OCI-LY1 (cell line): ENCODE results near the gene PCBD1.

Source experiments
- H2AFZ ChIP-seq: fragments of 200-600 bp; sonication (generic), shearing (Covaris generic); 2 replicates; pipeline ENCODE4 v1.6.0; 2014; ENCODE audit warnings: antibody characterized with exemption, mild to moderate bottlenecking, low read length
- H3F3A ChIP-seq: fragments of 200-600 bp; sonication (generic), shearing (Covaris generic); 2 replicates; pipeline ENCODE4 v1.6.0; 2014; ENCODE audit warnings: mild to moderate bottlenecking, antibody characterized with exemption, low read length, moderate library complexity; ENCODE audit not compliant: insufficient read depth
- H3K27ac ChIP-seq: fragments of 200-600 bp; sonication (generic); 2 replicates; pipeline ENCODE4 v1.5.1; 2014; ENCODE audit warnings: low read length, mixed run types, mild to moderate bottlenecking, low read depth; ENCODE audit not compliant: poor library complexity, severe bottlenecking
- H3K27me3 ChIP-seq: fragments of 200-600 bp; sonication (generic); 2 replicates; pipeline ENCODE4 v1.6.0; 2014; ENCODE audit warnings: antibody characterized with exemption, mild to moderate bottlenecking, low read length, moderate library complexity; ENCODE audit not compliant: insufficient read depth
- H3K36me3 ChIP-seq: fragments of 200-600 bp; sonication (generic); 2 replicates; pipeline ENCODE4 v1.6.1; 2014; ENCODE audit warnings: mild to moderate bottlenecking, antibody characterized with exemption, low read length, moderate library complexity, mixed read lengths; ENCODE audit not compliant: insufficient read depth
- H3K4me1 ChIP-seq: fragments of 200-600 bp; sonication (generic); 2 replicates; pipeline ENCODE4 v1.5.1; 2014; ENCODE audit warnings: mild to moderate bottlenecking, low read length, moderate library complexity; ENCODE audit not compliant: insufficient read depth, severe bottlenecking
- H3K4me2 ChIP-seq: fragments of 200-600 bp; sonication (generic), shearing (Covaris generic); 2 replicates; pipeline ENCODE4 v1.6.1; 2014; ENCODE audit warnings: low read length
- H3K4me3 ChIP-seq: fragments of 200-600 bp; sonication (generic); 2 replicates; pipeline ENCODE4 v1.5.1; 2014; ENCODE audit warnings: low read length, low read depth, mild to moderate bottlenecking, mixed read lengths; ENCODE audit not compliant: poor library complexity, severe bottlenecking
- H3K79me2 ChIP-seq: fragments of 200-600 bp; shearing (Covaris generic); 2 replicates; pipeline ENCODE4 v1.6.1; 2016; ENCODE audit warnings: mixed run types, low read length, mixed read lengths; ENCODE audit not compliant: insufficient read depth
- H3K9ac ChIP-seq: fragments of 200-600 bp; sonication (generic), shearing (Covaris generic); 2 replicates; pipeline ENCODE4 v1.6.1; 2014; ENCODE audit warnings: mild to moderate bottlenecking, low read length, mixed read lengths
- H3K9me2 ChIP-seq: fragments of 200-600 bp; sonication (generic), shearing (Covaris generic); 2 replicates; pipeline ENCODE4 v1.6.1; 2014; ENCODE audit warnings: low read depth, mild to moderate bottlenecking, low read length, mixed read lengths
- H3K9me3 ChIP-seq: fragments of 200-600 bp; shearing (Covaris generic); 2 replicates; pipeline ENCODE4 v1.6.1; 2014; ENCODE audit warnings: low read length, mixed read lengths
- H4K20me1 ChIP-seq: fragments of 200-600 bp; sonication (generic), shearing (Covaris generic); 2 replicates; pipeline ENCODE4 v1.6.0; 2016; ENCODE audit warnings: mild to moderate bottlenecking, low read length; ENCODE audit not compliant: insufficient read depth
- EZH2 ChIP-seq: fragments of 200-600 bp; sonication (generic), shearing (Covaris generic); IDR thresholded peaks from 2 replicates; pipeline ENCODE4 v1.8.0; 2017; ENCODE audit warnings: borderline replicate concordance, mixed run types, mild to moderate bottlenecking, antibody characterized with exemption, low read length, moderate library complexity, mixed read lengths
- TF ChIP-seq, protein P1 (sequence below): fragments of 200-600 bp; sonication (generic), shearing (Covaris generic); IDR thresholded peaks from 2 replicates; pipeline ENCODE4 v1.5.1; 2017; ENCODE audit warnings: mild to moderate bottlenecking, antibody characterized with exemption, low read length, moderate library complexity, mixed read lengths

The PCBD1 gene

DNA sequence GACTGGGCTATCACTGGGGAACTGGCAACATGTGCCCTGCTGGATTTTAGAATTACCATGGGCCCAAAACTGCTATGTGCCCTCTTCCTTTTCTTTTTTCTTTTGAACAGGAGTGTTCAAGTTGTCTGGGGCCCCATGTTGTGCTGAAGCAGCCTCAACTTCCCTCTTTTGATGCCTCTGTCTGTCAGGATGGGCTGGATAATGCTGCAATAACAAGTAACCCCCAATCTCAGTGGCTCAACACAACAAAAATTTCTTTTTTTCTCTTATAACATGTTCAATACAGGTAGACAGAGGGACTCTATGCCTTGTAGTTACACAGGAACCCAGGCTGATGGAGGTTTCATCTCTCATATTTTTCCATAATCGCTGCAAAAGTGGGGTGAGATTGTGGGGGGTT lies 8.2 kb upstream of the PCBD1 start:
- TF ChIP-seq, protein P1, sequence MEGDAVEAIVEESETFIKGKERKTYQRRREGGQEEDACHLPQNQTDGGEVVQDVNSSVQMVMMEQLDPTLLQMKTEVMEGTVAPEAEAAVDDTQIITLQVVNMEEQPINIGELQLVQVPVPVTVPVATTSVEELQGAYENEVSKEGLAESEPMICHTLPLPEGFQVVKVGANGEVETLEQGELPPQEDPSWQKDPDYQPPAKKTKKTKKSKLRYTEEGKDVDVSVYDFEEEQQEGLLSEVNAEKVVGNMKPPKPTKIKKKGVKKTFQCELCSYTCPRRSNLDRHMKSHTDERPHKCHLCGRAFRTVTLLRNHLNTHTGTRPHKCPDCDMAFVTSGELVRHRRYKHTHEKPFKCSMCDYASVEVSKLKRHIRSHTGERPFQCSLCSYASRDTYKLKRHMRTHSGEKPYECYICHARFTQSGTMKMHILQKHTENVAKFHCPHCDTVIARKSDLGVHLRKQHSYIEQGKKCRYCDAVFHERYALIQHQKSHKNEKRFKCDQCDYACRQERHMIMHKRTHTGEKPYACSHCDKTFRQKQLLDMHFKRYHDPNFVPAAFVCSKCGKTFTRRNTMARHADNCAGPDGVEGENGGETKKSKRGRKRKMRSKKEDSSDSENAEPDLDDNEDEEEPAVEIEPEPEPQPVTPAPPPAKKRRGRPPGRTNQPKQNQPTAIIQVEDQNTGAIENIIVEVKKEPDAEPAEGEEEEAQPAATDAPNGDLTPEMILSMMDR: no peak
- no peak for TF ChIP-seq EZH2
- no peaks in the 10 kb centered on the region for H3K9me3 ChIP-seq
- no peaks in the 10 kb centered on the region; the same call in 1 of the 2 replicates for H3K27me3 ChIP-seq
- no peaks in the 10 kb centered on the region for H4K20me1 ChIP-seq
- no peak overlapping the region for H3K4me3 ChIP-seq
- H3K27ac ChIP-seq: no peak overlapping the region
- H3F3A ChIP-seq: no peaks in the 10 kb centered on the region
- no peaks in the 10 kb centered on the region for H3K79me2 ChIP-seq
- H3K4me1 ChIP-seq: no peaks in the 10 kb centered on the region
- H2AFZ ChIP-seq: no peak overlapping the region
- no peak overlapping the region for H3K9ac ChIP-seq
- H3K9me2 ChIP-seq: no peaks in the 10 kb centered on the region
- H3K36me3 ChIP-seq: no peaks in the 10 kb centered on the region
- no peak overlapping the region for H3K4me2 ChIP-seq

- H3K9me2 ChIP-seq: no peaks in the 10 kb centered on the region
- H2AFZ ChIP-seq: no peak overlapping the region
- H4K20me1 ChIP-seq: no peaks in the 10 kb centered on the region
- no peak overlapping the region for H3K9ac ChIP-seq
- H3F3A ChIP-seq: no peaks in the 10 kb centered on the region
- H3K79me2 ChIP-seq: no peaks in the 10 kb centered on the region
- H3K4me2 ChIP-seq: no peak overlapping the region
- H3K36me3 ChIP-seq: no peaks in the 10 kb centered on the region; the same call in 1 of the 2 replicates
- H3K4me1 ChIP-seq: no peaks in the 10 kb centered on the region
- H3K4me3 ChIP-seq: no peak overlapping the region
- peaks cover 4% of the 10 kb centered on the region; the same call in 1 of the 2 replicates for H3K27me3 ChIP-seq
- TF ChIP-seq, protein P1: no peak
- no peak for TF ChIP-seq EZH2
- no peak overlapping the region for H3K27ac ChIP-seq
- peaks cover 2% of the 10 kb centered on the region; the same call in 1 of the 2 replicates for H3K9me3 ChIP-seq
Measured at GRCh38 chr10:70894416-70894815, 6.1 kb upstream of the PCBD1 start.

GRCh38 chr10:70893227-70894006 lies 5.1 kb upstream of the PCBD1 start:
- Histone ChIP-seq H3K4me1 (peaks cover 4% of the 10 kb centered on the region), H4K20me1 (no peaks in the 10 kb centered on the region), H3F3A (no peaks in the 10 kb centered on the region), H3K27ac (no peak overlapping the region), H3K4me3 (no peak overlapping the region), H3K4me2 (no peak overlapping the region), H3K9ac (no peak overlapping the region), H3K9me3 (peaks cover 4% of the 10 kb centered on the region; the same call in 1 of the 2 replicates), H3K27me3 (peaks cover 4% of the 10 kb centered on the region; the same call in 1 of the 2 replicates), H3K9me2 (no peaks in the 10 kb centered on the region), H2AFZ (no peak overlapping the region), H3K79me2 (no peaks in the 10 kb centered on the region), H3K36me3 (no peaks in the 10 kb centered on the region; the same call in 1 of the 2 replicates)
- TF ChIP-seq, protein P1: no peak; the same call in 1 of the 2 replicates
- no peak for TF ChIP-seq EZH2
